ENCODE measurements around the gene PGAP3. TPM values are rescaled to one million over a fixed set of nuclear protein-coding genes. Genes with fewer than 3 reads are reported as not detected.

PGAP3 gene
- polyA plus RNA-seq, 1 experiment = 20.3 TPM

DNA sequence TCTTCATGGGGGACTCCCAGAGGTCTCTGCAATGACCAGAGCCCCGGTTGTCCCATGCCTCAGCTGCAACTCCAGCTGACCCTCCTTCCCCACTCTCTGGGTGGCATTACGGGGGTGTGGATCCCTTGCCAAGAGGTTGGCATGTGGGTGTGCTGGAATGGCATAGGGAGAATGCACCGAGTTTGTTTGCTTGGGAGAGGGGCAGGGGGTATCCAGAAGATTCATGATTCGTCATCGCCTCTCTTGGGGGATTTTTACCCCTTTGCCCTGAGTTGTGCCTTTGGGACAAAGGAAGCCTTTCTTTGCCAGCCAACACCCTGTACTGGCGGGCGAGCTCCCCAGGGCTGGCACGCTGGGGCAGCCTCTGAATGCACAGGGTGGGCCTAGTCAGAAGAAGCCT, 18.5 kb upstream of the PGAP3 start:
- POLR2A ChIA-PET = no interaction called here

DNA sequence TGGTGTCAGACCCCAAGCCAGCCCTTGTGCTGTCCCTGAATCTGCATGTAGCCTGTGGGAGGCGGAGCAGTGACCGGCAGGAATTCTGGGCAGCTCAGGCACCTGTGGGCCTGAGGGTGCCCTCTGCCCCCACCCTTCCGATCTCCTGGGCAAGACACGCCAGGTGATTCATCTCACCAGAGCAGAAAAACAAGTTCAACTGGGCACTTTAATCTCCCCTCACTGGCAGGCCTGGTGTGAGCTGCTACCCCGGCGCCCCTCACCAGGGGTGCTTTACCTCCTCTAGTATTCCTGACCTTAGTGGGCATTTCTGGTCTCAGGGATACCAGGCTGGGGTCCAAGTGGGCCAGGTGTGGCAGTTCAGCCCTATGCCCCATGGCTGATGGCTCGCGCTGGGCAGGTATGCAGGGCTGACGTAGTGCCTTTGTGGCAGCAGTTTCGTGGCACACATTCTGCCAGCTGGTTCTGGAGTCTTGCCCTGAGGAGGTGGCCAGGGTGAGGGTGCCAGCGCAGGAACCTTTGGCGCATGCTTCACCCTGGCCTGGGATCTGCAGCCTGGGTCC, 18.0 kb upstream of the PGAP3 start:
- no peaks in the 10 kb centered on the region for H3K27me3 ChIP-seq (ENCODE audit: control insufficient read depth, insufficient read depth, low read length)
- peaks cover 22% of the 10 kb centered on the region for H3K36me3 ChIP-seq (ENCODE audit: control insufficient read depth, insufficient read depth, low read length)
- TF ChIP-seq, protein P1, sequence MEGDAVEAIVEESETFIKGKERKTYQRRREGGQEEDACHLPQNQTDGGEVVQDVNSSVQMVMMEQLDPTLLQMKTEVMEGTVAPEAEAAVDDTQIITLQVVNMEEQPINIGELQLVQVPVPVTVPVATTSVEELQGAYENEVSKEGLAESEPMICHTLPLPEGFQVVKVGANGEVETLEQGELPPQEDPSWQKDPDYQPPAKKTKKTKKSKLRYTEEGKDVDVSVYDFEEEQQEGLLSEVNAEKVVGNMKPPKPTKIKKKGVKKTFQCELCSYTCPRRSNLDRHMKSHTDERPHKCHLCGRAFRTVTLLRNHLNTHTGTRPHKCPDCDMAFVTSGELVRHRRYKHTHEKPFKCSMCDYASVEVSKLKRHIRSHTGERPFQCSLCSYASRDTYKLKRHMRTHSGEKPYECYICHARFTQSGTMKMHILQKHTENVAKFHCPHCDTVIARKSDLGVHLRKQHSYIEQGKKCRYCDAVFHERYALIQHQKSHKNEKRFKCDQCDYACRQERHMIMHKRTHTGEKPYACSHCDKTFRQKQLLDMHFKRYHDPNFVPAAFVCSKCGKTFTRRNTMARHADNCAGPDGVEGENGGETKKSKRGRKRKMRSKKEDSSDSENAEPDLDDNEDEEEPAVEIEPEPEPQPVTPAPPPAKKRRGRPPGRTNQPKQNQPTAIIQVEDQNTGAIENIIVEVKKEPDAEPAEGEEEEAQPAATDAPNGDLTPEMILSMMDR (IDR thresholded peaks at IDR 0.05; ENCODE audit: insufficient read depth, low read depth, low read length) = no peak
- POLR2A ChIA-PET = no interaction called here
- no peak overlapping the region for H3K4me3 ChIP-seq (ENCODE audit: low read depth, low read length)
- DNase-seq (ENCODE audit: low read depth) = no peak
- CTCF ChIA-PET = interaction anchor here (1.2 to 1.7 kb wide), 4 partner anchors 9 to 48 kb away, joined by 3 to 5 read pairs (median 4); no protein-coding TSS in a partner anchor

More for the DNA sequence above, 18.5 kb upstream of the PGAP3 start:
- CTCF ChIA-PET = interaction anchor here (1.2 to 1.7 kb wide), 2 partner anchors 24 to 49 kb away, joined by 3 to 5 read pairs; no protein-coding TSS in a partner anchor
- DNase-seq (ENCODE audit: low read depth) = no peak
- Histone ChIP-seq H3K4me3 (ENCODE audit: low read depth, low read length) (no peak overlapping the region), H3K27me3 (ENCODE audit: control insufficient read depth, insufficient read depth, low read length) (no peaks in the 10 kb centered on the region), H3K36me3 (ENCODE audit: control insufficient read depth, insufficient read depth, low read length) (peaks cover 23% of the 10 kb centered on the region)
- TF ChIP-seq, protein P1 (IDR thresholded peaks at IDR 0.05; ENCODE audit: insufficient read depth, low read depth, low read length) = no peak

DNA sequence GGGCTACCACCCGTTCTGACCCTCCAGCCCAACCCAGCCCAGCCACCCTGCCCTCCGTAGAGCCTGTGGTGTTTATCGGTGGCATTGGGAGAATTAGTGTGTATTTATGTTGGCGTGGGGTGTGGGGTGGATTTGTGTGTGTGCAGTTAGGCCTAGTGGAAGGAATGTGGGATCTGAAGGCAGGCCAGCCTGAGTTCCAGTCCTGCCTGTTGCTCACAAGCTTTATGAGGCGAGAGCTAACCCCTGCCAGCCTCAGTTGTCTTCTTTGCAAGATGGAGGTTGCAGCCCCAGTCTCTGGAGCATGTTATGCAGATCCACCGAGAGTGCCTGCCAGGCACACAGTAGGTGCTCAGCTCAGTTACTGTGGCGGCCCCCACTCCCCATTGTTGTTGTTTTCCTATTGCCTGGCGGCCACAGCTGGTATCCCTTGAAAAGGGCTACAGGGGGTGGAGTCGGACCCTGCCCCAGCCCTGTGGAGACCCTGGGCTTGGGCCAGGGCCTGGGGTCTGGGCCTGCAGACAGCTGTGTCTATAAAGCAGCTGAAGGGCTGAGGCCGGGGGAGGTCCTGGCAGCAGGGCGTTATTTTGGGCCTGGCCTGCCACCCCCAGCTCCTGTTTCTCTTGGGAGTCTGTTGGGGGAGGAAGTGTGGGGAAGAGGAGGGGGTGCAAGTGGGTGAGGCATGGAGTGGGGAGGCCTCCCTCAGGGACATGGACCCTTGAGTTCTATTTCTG, 17.1 kb upstream of the PGAP3 start:
- ChIA-PET CTCF (interaction anchor here (1.0 to 1.7 kb wide), 5 partner anchors 10 to 47 kb away, joined by 3 to 5 read pairs (median 4); partner anchors contain the start of gene MIEN1), POLR2A (no interaction called here)
- Histone ChIP-seq H3K4me3 (ENCODE audit: low read depth, low read length) (no peak overlapping the region), H3K36me3 (ENCODE audit: control insufficient read depth, insufficient read depth, low read length) (peaks cover 19% of the 10 kb centered on the region), H3K27me3 (ENCODE audit: control insufficient read depth, insufficient read depth, low read length) (no peaks in the 10 kb centered on the region)
- TF ChIP-seq, protein P1 (IDR thresholded peaks at IDR 0.05; ENCODE audit: insufficient read depth, low read depth, low read length) = peak; percentile 45
- no peak for DNase-seq (ENCODE audit: low read depth)

DNA sequence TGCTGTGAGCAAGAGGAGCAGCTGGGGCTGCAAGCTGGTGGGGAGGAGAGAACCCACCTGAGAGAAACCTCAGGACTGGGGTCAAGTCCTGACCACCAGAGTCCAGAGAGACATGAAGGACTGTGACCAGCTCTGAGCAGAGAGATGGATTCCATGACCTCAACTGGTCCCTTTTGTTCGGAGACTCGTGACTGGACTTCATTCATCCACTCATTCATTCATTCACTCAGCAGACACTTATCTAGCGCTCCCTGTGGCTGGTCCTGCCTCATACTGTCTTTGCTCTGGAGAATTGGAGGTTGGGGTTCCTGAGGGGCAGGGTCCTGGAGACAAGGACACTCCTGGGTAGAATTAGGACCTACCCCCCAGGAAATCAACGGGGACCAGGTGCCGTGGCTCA, 16.1 kb upstream of the PGAP3 start:
- no peaks in the 10 kb centered on the region for H3K27me3 ChIP-seq (ENCODE audit: control insufficient read depth, insufficient read depth, low read length)
- TF ChIP-seq, protein P1 (IDR thresholded peaks at IDR 0.05; ENCODE audit: insufficient read depth, low read depth, low read length) = no peak
- peaks cover 12% of the 10 kb centered on the region for H3K36me3 ChIP-seq (ENCODE audit: control insufficient read depth, insufficient read depth, low read length)
- ChIA-PET CTCF (interaction anchor here (2.9 kb wide), 1 partner anchor 26 kb away, joined by 9 read pairs; the partner anchor contains the start of gene MIEN1), POLR2A (interaction anchor here (0.6 kb wide), 1 partner anchor 21 kb away, joined by 4 read pairs; no protein-coding TSS in a partner anchor)
- no peak for DNase-seq (ENCODE audit: low read depth)
- no peak overlapping the region for H3K4me3 ChIP-seq (ENCODE audit: low read depth, low read length)

Measured in BJ (cell line).